Nephron progenitor cell (in vitro differentiated cells): Measurements from ENCODE around the gene CHST6.
"Not testable (repeated sequence)": the region's sequence is repeated elsewhere in the genome, so short reads cannot be mapped to it uniquely, and the experiment has no call there.

Experiments used
- DNase-seq: peaks from one replicate; pipeline ENCODE4 v3.0.0; 2021
- H3K27ac Mint-ChIP-seq: 2 replicates; pipeline ENCODE4 v1.8.0; 2021; ENCODE audit warnings: mild to moderate bottlenecking, moderate library complexity, mixed read lengths
- H3K27me3 Mint-ChIP-seq: 2 replicates; pipeline ENCODE4 v1.8.0; 2021; ENCODE audit warnings: mild to moderate bottlenecking, low read depth, mixed read lengths; ENCODE audit not compliant: poor library complexity
- H3K36me3 Mint-ChIP-seq: 2 replicates; pipeline ENCODE4 v1.8.0; 2021; ENCODE audit warnings: low read depth, mixed read lengths
- H3K4me1 Mint-ChIP-seq: 2 replicates; pipeline ENCODE4 v1.8.0; 2021; ENCODE audit warnings: mixed read lengths
- H3K4me3 Mint-ChIP-seq: 2 replicates; pipeline ENCODE4 v1.8.0; 2021; ENCODE audit warnings: mild to moderate bottlenecking, moderate library complexity, mixed read lengths
- H3K9me3 Mint-ChIP-seq: 2 replicates; pipeline ENCODE4 v1.8.0; 2021; ENCODE audit warnings: mild to moderate bottlenecking, moderate library complexity, mixed read lengths
- CTCF ChIP-seq: fragments of 200-600 bp; sonication (generic); IDR thresholded peaks from 2 replicates; pipeline ENCODE4 v1.5.0; 2021; ENCODE audit warnings: antibody characterized with exemption

The CHST6 gene

DNA sequence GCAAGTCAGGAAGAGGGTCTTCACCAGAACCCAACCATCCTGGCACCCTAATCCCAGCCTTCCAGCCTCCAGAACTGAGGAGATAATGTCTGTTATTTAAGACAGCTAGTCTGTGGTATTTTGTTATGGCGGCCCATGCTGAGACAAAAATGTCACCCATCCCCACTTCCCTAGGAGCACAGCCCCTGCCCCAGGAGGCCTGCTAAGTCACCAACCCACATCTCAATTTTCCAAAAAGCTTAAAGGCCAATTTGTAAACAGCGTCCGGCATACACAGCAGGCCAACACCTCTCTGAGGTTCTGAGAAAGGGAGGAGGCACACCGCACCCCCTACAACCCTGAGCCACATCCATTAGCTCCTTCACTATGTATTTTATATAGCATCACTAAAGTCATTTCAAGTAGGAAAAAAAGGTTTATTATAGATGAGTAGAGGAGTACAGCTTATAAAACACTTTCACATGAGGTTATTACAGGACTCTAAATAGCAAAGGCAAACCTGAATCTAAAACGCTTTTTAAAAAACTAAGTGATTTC, 37.7 kb downstream of the CHST6 start:
- TF ChIP-seq CTCF = no peak
- Mint-ChIP-seq H3K36me3 (peaks cover 26% of the 10 kb centered on the region), H3K27ac (peak overlapping the region; percentile 85), H3K4me1 (peaks cover 83% of the 10 kb centered on the region), H3K27me3 (no peaks in the 10 kb centered on the region), H3K4me3 (no peak overlapping the region), H3K9me3 (no peaks in the 10 kb centered on the region)
- DNase-seq = no peak

GRCh38 chr16:75456971-75457370, 38.3 kb downstream of the CHST6 start:
- DNase-seq = no peak
- H3K9me3 Mint-ChIP-seq = no peaks in the 10 kb centered on the region
- no peak for TF ChIP-seq CTCF
- H3K36me3 Mint-ChIP-seq = peaks cover 29% of the 10 kb centered on the region
- H3K27ac Mint-ChIP-seq = peak overlapping the region; percentile 83
- no peak overlapping the region for H3K4me3 Mint-ChIP-seq
- peaks cover 78% of the 10 kb centered on the region for H3K4me1 Mint-ChIP-seq
- H3K27me3 Mint-ChIP-seq = no peaks in the 10 kb centered on the region

DNA sequence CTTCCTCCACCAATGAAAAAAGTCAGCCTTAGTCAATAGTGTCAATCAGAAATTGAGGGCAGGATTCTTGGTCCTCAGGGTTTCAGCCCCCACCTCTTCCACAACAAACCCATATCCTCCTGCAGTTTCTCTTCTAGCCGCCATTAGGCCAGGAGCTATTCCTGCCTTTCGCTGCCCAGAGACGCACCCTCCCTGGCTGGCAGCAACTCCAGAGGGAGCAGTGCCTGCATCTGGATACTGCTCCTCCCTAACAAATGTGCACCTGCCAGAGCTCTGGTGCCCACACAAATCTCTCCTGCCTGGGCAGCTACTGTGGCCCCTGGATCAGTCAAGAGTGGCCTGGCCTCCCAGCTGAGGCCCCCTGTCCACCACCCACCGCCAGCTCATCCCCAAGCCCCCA, 38.8 kb downstream of the CHST6 start:
- not testable (repeated sequence) for DNase-seq, H3K9me3 Mint-ChIP-seq, H3K27me3 Mint-ChIP-seq, H3K4me3 Mint-ChIP-seq
- Mint-ChIP-seq H3K36me3 (peaks cover 32% of the 10 kb centered on the region), H3K27ac (peak overlapping the region; percentile 83), H3K4me1 (peaks cover 73% of the 10 kb centered on the region)

GRCh38 chr16:75455677-75456076, 39.6 kb downstream of the CHST6 start:
- H3K36me3 Mint-ChIP-seq = peaks cover 40% of the 10 kb centered on the region
- TF ChIP-seq CTCF = no peak
- no peak overlapping the region for H3K4me3 Mint-ChIP-seq

GRCh38 chr16:75452464-75453190, 42.6 kb downstream of the CHST6 start:
- no peak for DNase-seq
- Mint-ChIP-seq H3K36me3 (peaks cover 54% of the 10 kb centered on the region), H3K9me3 (no peaks in the 10 kb centered on the region), H3K27me3 (peaks cover 2% of the 10 kb centered on the region), H3K4me3 (no peak overlapping the region), H3K4me1 (peaks cover 51% of the 10 kb centered on the region), H3K27ac (peak overlapping the region; percentile 64)
- no peak for TF ChIP-seq CTCF

More at GRCh38 chr16:75455677-75456076, 39.6 kb downstream of the CHST6 start:
- Mint-ChIP-seq H3K27me3 (no peaks in the 10 kb centered on the region), H3K4me1 (peaks cover 68% of the 10 kb centered on the region), H3K27ac (peak overlapping the region; percentile 64), H3K9me3 (no peaks in the 10 kb centered on the region)
- no peak for DNase-seq

DNA sequence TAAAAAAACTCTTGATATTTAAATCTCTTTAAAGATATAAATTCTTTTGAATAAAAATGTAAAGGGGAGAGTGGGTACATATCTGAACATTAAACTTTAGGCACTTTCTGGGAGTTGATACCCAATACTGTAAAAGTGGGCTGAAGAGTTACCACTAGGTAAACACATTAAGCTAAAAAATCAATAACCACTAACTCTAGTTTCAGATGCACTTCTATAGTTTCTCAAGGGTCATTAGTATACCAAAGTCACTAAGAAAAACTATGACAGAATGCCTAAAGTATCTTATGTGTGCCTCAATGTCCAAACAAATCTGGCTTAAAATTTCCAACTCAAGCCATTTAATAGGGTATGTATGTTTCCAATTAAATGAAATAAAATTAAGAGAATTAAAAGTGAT, 48.8 kb downstream of the CHST6 start:
- Mint-ChIP-seq H3K9me3 (peaks cover 7% of the 10 kb centered on the region), H3K4me3 (no peak overlapping the region), H3K27ac (no peak overlapping the region), H3K27me3 (peaks cover 2% of the 10 kb centered on the region), H3K36me3 (peaks cover 55% of the 10 kb centered on the region), H3K4me1 (no peaks in the 10 kb centered on the region)
- TF ChIP-seq CTCF = no peak
- DNase-seq = no peak
